Measurements from ENCODE around the gene SLC39A9.

DNA sequence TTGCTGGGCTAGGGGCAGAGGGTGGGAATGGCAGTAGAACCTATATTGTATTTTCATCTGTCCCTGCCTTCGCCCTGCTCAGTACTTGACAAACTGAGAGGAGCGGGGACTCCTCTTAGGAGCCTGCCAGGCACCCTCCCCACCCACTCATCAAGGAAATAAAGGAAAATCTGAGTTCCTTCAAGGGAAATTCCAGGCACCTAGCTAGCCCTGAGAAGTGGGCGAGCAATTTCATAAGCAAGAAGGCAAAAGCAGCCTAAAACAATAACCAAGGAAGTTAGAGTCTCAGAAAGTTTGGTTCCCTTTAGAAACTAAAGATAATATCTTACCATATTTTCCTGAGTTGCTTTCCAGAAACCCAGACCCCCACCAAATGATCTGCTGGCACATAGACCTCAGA, 75.5 kb downstream of the SLC39A9 start:
- TF ChIP-seq EZH2phosphoT487 (IDR thresholded peaks at IDR 0.05; ENCODE audit: borderline replicate concordance) (no peak), POLR2A (IDR thresholded peaks at IDR 0.05; ENCODE audit: borderline replicate concordance, extremely low read depth, insufficient read depth, insufficient read length) (no peak), SIN3A (IDR thresholded peaks at IDR 0.05; ENCODE audit: low read depth) (no peak), ZNF274 (IDR thresholded peaks at IDR 0.05; ENCODE audit: low read depth, low read length) (no peak), EZH2 (IDR thresholded peaks at IDR 0.05) (no peak), FOSL1 (IDR thresholded peaks at IDR 0.05; ENCODE audit: low read depth) (no peak), ZBTB33 (IDR thresholded peaks at IDR 0.05; ENCODE audit: extremely low read depth, insufficient replicate concordance, low read length) (no peak), CEBPB (IDR thresholded peaks at IDR 0.05; ENCODE audit: low read depth) (no peak), YY1 (IDR thresholded peaks at IDR 0.05; ENCODE audit: extremely low read depth, insufficient replicate concordance, low read depth, low read length) (no peak), CBX3 (IDR thresholded peaks at IDR 0.05; ENCODE audit: low read depth) (no peak), ELF1 (IDR thresholded peaks at IDR 0.05; ENCODE audit: borderline replicate concordance, low read depth) (no peak)
- TF ChIP-seq, protein P1, sequence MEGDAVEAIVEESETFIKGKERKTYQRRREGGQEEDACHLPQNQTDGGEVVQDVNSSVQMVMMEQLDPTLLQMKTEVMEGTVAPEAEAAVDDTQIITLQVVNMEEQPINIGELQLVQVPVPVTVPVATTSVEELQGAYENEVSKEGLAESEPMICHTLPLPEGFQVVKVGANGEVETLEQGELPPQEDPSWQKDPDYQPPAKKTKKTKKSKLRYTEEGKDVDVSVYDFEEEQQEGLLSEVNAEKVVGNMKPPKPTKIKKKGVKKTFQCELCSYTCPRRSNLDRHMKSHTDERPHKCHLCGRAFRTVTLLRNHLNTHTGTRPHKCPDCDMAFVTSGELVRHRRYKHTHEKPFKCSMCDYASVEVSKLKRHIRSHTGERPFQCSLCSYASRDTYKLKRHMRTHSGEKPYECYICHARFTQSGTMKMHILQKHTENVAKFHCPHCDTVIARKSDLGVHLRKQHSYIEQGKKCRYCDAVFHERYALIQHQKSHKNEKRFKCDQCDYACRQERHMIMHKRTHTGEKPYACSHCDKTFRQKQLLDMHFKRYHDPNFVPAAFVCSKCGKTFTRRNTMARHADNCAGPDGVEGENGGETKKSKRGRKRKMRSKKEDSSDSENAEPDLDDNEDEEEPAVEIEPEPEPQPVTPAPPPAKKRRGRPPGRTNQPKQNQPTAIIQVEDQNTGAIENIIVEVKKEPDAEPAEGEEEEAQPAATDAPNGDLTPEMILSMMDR (IDR thresholded peaks at IDR 0.05 in 2 of 3, conservative IDR thresholded peaks at IDR 0.05 in 1 of 3; ENCODE audit: borderline replicate concordance in 1 of 3, insufficient read depth in 1 of 3, low read depth in 2 of 3, low read length in 2 of 3) = no peak
- TF ChIP-seq, protein P2, sequence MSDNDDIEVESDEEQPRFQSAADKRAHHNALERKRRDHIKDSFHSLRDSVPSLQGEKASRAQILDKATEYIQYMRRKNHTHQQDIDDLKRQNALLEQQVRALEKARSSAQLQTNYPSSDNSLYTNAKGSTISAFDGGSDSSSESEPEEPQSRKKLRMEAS (IDR thresholded peaks at IDR 0.05) = no peak
